B cell (primary cell): ENCODE data around the gene KMT2C.

Experiments used
- CTCF ChIP-seq: fragments of 200-600 bp; IDR thresholded peaks from one replicate; pipeline ENCODE4 v1.8.0; 2022; ENCODE audit warnings: antibody characterized with exemption, mild to moderate bottlenecking
- EZH2 ChIP-seq: IDR thresholded peaks from 2 replicates; pipeline ENCODE4 v1.6.1; 2012; ENCODE audit warnings: borderline replicate concordance, low read depth, mild to moderate bottlenecking, moderate library complexity, low read length; ENCODE audit not compliant: insufficient read depth, poor library complexity, severe bottlenecking

- no peak for TF ChIP-seq CTCF
- no peak for TF ChIP-seq EZH2
These were observed 41.3 kb upstream of the KMT2C start for GRCh38 chr7:152477079-152477478.
